ENCODE data around the gene PLA2G1B.

GRCh38 chr12:120342175-120343038 is 14.8 kb upstream of the PLA2G1B start:
- no peak for TF ChIP-seq POLR2AphosphoS5 (IDR thresholded peaks at IDR 0.05)
- no peak for TF ChIP-seq CTCF (IDR thresholded peaks at IDR 0.05)
